Measurements from ENCODE around the gene CCDC106. TPM values are rescaled to one million over a fixed set of nuclear protein-coding genes. Genes with fewer than 3 reads are reported as not detected.
A peak's percentile ranks its signal among the peaks of the same experiment; 100 is the strongest.

CCDC106 gene
- total RNA-seq, 2 donors from 2014 or later = 17.4 to 19.4 TPM

GRCh38 chr19:55644842-55645511 is 3.0 kb upstream of the CCDC106 start:
- DNase-seq = no peak

DNA sequence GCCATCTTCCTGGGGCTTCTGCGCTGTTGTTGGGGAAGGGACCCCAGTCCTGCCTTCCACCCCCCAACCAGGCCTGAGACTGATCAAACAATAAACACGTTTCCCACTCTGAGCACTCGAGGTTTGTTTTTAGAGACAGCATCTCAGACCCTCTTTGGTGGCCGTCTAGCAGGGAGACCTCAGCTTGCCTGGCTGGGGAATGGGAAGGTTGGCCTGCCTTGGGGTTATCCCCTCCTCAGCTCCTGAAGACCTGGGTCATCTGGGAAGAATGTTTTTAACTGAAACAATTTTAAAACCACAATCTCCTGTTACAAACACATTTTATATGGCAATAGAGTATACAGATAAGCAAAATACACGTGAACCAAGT is 2.5 kb upstream of the CCDC106 start:
- intact Hi-C loops (cut with DNase I) = no loop called here
- ATAC-seq = no peak
- DNase-seq = no peak

More at GRCh38 chr19:55644842-55645511, 3.0 kb upstream of the CCDC106 start:
- intact Hi-C loops (cut with DNase I) = no loop called here
- ATAC-seq = no peak

- intact Hi-C loops (cut with DNase I) = no loop called here
Observed at GRCh38 chr19:55646889-55647731, 902 bp upstream of the CCDC106 start.

DNA sequence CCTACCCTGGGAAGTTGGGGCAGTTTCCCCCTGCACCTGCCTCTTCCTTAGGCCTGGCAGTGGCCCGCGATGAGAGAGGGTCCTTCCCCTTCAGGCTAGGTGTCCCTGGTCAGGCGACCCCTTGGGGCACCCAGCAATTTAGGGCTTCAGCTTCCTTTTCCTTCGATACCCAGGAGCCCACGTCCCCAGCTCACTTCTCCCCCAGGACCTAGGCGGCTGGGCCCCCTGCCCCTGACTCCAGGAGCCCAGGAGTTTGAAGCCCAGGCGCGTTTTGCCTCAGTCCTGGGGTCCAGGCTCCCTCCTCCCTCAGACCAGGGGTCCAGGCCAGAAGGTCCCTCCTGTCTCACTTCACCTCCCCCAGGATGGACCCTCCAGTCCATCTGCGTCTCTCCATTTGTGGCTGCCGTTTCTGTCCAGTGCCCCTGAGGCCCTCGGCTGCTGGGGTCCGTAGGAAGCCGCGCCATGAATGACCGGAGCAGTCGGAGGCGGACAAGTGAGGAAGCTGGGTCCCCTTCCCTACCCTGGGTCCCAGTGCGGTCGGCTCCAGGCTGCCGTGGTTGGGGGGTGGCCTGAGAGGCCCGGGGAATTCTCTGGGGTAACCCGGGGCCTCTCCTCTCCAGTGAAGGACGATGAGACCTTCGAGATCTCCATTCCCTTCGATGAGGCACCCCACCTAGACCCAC is 714 bp downstream of the CCDC106 start:
- ATAC-seq = no peak
- intact Hi-C loops (cut with DNase I) = no loop called here
- DNase-seq = no peak

More at GRCh38 chr19:55646889-55647731, 902 bp upstream of the CCDC106 start:
- ATAC-seq (no peak), DNase-seq (no peak)

GRCh38 chr19:55649268-55650125 is 1.5 kb downstream of the CCDC106 start:
- DNase-seq (no peak), ATAC-seq (no peak)
- intact Hi-C loops (cut with DNase I) = no loop called here

GRCh38 chr19:55650126-55650557 is 2.1 kb downstream of the CCDC106 start:
- DNase-seq = no peak

GRCh38 chr19:55650602-55651230 is 2.7 kb downstream of the CCDC106 start:
- intact Hi-C loops (cut with DNase I) = no loop called here
- no peak for ATAC-seq
- DNase-seq = no peak

More at GRCh38 chr19:55650126-55650557, 2.1 kb downstream of the CCDC106 start:
- intact Hi-C loops (cut with DNase I) = no loop called here
- ATAC-seq = no peak

DNA sequence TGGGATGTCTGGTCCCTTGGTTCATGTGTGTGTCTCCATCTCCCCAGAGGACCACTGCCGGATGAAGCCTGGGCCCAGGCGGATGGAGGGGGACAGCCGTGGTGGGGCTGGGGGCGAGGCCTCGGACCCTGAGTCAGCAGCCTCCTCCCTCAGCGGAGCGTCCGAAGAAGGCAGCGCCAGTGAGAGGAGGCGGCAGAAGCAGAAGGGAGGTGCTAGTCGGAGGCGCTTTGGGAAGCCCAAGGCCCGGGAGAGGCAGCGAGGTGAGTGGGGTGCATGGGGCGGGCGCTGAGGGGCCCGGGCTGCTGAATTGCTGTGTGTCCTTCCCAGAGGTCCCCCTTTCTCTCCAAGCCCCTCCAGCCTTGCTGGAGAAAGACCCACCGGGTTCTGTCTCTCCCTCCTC is 3.2 kb downstream of the CCDC106 start:
- ATAC-seq (no peak), DNase-seq (no peak)
- intact Hi-C loops (cut with DNase I) = no loop called here

DNA sequence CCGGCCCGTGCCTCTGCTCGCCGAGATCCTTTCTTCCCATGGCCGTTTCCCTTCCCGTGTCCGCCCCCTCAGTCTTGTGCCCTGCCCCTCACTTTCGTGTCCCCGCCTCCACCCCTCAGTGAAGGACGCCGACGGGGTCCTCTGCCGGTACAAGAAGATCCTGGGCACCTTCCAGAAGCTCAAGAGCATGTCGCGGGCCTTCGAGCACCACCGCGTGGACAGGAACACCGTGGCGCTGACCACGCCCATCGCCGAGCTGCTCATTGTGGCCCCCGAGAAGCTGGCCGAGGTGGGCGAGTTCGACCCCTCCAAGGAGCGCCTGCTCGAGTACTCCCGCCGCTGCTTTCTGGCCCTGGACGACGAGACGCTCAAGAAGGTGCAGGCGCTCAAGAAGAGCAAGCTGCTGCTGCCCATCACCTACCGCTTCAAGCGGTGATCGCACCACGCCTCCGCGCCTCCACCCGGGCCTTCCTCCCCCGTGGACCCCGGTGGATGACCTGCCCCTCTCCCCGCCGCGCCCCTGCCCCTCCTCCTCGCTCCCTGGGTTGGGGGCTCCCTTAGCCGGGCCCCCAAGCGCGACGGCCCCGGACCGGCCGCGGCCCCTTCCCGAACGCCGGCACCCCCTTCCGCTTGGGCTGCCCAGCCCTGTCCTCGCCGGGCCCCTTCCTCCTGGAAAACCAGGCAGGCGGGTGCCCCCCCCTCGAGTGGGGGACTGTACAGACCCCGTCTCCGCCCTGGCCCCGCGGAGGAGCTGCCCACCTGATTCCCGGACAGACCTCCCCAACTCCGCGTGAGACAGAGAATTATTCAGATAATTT is 4.5 kb downstream of the CCDC106 start:
- ATAC-seq (no peak), DNase-seq (peak; percentile 53)
- intact Hi-C loops (cut with DNase I) = no loop called here

GRCh38 chr19:55653651-55654322 is 5.8 kb downstream of the CCDC106 start:
- ATAC-seq (peak; percentile 66 to 71), DNase-seq (peak; percentile 98)
- intact Hi-C loops (cut with DNase I) = no loop called here

DNA sequence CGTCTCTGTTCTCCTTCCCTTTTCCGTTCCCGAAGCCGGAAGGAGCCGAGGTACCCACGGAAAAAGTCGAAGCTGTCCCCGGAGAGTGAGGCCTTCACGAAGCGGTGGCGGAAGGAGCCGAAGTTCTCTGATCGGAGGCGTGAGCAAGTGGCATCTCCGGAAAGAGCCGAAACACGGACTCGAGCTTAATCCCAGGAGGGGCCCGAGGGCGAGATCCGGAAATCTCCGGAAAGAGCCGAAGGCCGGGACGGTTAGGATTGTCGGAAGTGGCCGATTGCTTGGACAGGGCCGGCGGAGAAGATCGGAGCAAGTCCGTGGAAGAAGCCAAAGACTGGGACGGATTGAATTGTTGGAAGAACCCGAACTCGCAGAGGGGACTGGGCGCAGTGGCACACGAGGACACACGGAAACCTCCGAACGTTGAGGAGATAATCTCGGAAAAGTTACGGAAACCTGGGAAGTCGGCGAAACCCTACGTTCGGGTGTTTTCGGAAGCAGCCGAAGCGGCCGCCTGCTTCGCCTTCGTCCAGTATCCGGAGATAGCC is 6.4 kb downstream of the CCDC106 start:
- DNase-seq (peak; percentile 100), ATAC-seq (peak; percentile 77 to 80)
- intact Hi-C loops (cut with DNase I) = no loop called here

- peak; percentile 65 to 66 for ATAC-seq
- peak; percentile 96 for DNase-seq
- intact Hi-C loops (cut with DNase I) = no loop called here
Observed at GRCh38 chr19:55654868-55655647, 7.0 kb downstream of the CCDC106 start, which contains the start of gene U2AF2. U2AF2 (plus strand) TSS chr19:55655035; CDS start chr19:55655105, 70 bp downstream.

DNA sequence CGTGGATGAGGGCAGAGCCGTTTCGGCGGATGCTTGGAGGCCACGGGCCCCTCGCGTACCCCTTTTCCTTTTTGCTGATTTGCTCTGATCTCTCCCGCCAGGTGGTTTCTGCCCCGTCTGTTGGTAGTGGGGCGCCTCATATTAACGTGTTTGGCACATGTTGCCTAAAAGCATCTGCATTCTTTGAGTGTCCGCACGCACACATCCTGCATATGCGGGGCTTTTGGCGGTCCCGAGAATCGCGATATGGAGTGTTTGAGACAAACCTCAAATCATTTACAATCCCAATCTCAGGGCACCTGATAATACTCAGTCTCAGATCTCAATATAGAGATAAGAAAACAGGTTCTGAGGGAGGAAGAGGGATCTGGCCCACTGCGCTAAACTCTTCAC is 7.6 kb downstream of the CCDC106 start:
- intact Hi-C loops (cut with DNase I) = no loop called here

GRCh38 chr19:55656552-55656951 is 8.5 kb downstream of the CCDC106 start:
- DNase-seq = no peak
- no peak for ATAC-seq
- intact Hi-C loops (cut with DNase I) = no loop called here

More for the DNA sequence above, 7.6 kb downstream of the CCDC106 start:
- ATAC-seq = no peak
- no peak for DNase-seq

DNA sequence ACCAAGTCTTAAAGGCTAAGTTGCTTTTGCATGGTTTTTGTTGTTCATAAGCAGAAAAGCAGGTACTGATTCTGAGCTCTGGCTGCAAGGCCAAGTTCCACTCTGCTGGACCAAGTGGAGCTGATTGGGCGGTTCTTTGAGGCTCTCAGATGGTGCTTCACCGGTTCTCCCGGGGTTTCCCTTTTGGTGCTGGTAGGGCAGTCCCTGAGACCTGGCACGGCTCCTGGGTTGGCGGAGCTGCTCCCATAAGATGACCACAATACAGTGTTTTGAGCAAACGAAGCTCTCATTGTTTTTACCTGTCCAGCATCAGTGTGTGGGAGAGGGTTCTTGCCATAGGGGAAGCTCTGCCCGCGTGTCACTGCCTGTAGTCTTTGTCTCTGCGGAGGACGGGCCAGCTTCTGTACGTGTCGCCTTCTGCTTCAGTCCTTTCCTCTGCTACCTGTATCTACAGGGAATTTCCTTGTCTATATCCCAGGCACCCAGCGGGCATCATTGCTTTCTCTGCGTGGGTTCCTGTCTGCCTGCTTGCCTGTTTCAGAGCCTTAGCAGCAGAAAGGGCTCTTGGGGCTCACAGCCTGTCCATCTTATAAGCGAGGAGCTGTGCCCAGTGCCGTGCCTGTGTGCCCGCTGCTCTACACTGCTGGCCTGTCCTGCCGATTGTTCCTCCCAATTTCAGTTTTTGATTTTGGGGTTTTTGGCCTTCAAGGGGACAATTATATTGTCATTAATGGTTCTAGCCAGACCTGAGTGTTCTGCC is 9.2 kb downstream of the CCDC106 start:
- ATAC-seq = no peak
- intact Hi-C loops (cut with DNase I) = no loop called here
- DNase-seq = no peak

Measured in left cardiac atrium (tissue), 4 donors.